ENCODE measurements around the gene TBC1D8.

TBC1D8 gene

GRCh38 chr2:101135412-101136296, 15.5 kb downstream of the TBC1D8 start:
- no peak for DNase-seq (ENCODE audit: low read depth in 2 of 2)

GRCh38 chr2:101133492-101134100, 17.6 kb downstream of the TBC1D8 start:
- no peak for DNase-seq (ENCODE audit: low read depth in 2 of 2)

GRCh38 chr2:101132202-101132601, 19.0 kb downstream of the TBC1D8 start:
- no peak for DNase-seq (ENCODE audit: low read depth in 2 of 2)

GRCh38 chr2:101130081-101130480, 21.1 kb downstream of the TBC1D8 start:
- no peak for DNase-seq (ENCODE audit: low read depth in 2 of 2)

- DNase-seq (ENCODE audit: low read depth in 2 of 2), result no peak
These were observed 23.7 kb downstream of the TBC1D8 start for GRCh38 chr2:101127319-101128056.

GRCh38 chr2:101125808-101126207, 25.4 kb downstream of the TBC1D8 start:
- DNase-seq (ENCODE audit: low read depth in 2 of 2), result no peak

- no peak for DNase-seq (ENCODE audit: low read depth in 2 of 2)
These were observed 25.8 kb downstream of the TBC1D8 start for GRCh38 chr2:101125374-101125773.

- no peak for DNase-seq (ENCODE audit: low read depth in 2 of 2)
These were observed 26.4 kb downstream of the TBC1D8 start for GRCh38 chr2:101124643-101125366.

- DNase-seq (ENCODE audit: low read depth in 2 of 2), result no peak
These were observed 27.2 kb downstream of the TBC1D8 start for GRCh38 chr2:101123795-101124471.

- DNase-seq (ENCODE audit: low read depth in 2 of 2), result no peak
These were observed 30.0 kb downstream of the TBC1D8 start for GRCh38 chr2:101121174-101121573.

GRCh38 chr2:101120124-101120996, 30.8 kb downstream of the TBC1D8 start:
- no peak for DNase-seq (ENCODE audit: low read depth in 2 of 2)

- no peak for DNase-seq (ENCODE audit: low read depth in 2 of 2)
These were observed 31.8 kb downstream of the TBC1D8 start for GRCh38 chr2:101119431-101119830.

GRCh38 chr2:101116841-101117552, 34.2 kb downstream of the TBC1D8 start:
- DNase-seq (ENCODE audit: low read depth in 2 of 2), result no peak

GRCh38 chr2:101116348-101116747, 34.8 kb downstream of the TBC1D8 start:
- no peak for DNase-seq (ENCODE audit: low read depth in 2 of 2)

- no peak for DNase-seq (ENCODE audit: low read depth in 2 of 2)
These were observed 35.5 kb downstream of the TBC1D8 start for GRCh38 chr2:101115664-101116063.

- DNase-seq (ENCODE audit: low read depth in 2 of 2), result no peak
These were observed 36.4 kb downstream of the TBC1D8 start for GRCh38 chr2:101114815-101115214.

- no peak for DNase-seq (ENCODE audit: low read depth in 2 of 2)
These were observed 36.9 kb downstream of the TBC1D8 start for GRCh38 chr2:101114268-101114783.

GRCh38 chr2:101113441-101114267, 37.5 kb downstream of the TBC1D8 start:
- DNase-seq (ENCODE audit: low read depth in 2 of 2), result no peak

- DNase-seq (ENCODE audit: low read depth in 2 of 2), result no peak
These were observed 38.4 kb downstream of the TBC1D8 start for GRCh38 chr2:101112772-101113157.
